ENCODE measurements around the gene DHX16.

DHX16 gene

DNA sequence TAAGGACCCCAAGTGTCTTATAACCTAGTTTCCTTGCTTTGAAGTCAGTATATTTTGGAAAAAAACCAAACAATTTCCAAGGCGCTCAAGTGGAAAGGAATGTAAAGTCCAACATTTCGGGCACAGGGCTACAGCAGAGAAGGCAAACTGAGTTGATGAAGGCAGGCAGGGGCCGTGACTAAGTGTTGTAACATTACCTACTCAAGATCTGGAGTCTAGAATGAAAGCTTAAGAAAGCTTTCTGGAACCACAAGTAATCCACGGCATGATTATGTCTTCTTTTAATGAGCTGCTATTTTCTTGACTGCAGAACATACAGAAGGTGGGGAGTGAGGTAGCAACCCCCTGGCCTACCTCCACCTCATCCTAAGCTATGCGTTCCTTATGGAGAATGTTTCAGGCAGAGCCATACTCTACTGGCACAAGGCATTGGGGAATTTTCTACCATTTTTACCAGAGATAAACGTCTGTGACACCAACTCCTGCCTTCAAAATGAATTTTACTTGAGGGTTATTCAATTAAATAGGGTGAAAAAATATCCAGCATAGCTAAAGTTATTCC, 60.0 kb downstream of the DHX16 start:
- H3K4me1 ChIP-seq (ENCODE audit: low read length) = peaks cover 8% of the 10 kb centered on the region; the same call in 1 of the 2 replicates
- H3K9ac ChIP-seq (ENCODE audit: low read length) = no peak overlapping the region
- TF ChIP-seq, protein P1, sequence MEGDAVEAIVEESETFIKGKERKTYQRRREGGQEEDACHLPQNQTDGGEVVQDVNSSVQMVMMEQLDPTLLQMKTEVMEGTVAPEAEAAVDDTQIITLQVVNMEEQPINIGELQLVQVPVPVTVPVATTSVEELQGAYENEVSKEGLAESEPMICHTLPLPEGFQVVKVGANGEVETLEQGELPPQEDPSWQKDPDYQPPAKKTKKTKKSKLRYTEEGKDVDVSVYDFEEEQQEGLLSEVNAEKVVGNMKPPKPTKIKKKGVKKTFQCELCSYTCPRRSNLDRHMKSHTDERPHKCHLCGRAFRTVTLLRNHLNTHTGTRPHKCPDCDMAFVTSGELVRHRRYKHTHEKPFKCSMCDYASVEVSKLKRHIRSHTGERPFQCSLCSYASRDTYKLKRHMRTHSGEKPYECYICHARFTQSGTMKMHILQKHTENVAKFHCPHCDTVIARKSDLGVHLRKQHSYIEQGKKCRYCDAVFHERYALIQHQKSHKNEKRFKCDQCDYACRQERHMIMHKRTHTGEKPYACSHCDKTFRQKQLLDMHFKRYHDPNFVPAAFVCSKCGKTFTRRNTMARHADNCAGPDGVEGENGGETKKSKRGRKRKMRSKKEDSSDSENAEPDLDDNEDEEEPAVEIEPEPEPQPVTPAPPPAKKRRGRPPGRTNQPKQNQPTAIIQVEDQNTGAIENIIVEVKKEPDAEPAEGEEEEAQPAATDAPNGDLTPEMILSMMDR (IDR thresholded peaks at IDR 0.05; ENCODE audit: low read length) = no peak
- TF ChIP-seq EZH2phosphoT487 (IDR thresholded peaks at IDR 0.05; ENCODE audit: low read length) = no peak
- TF ChIP-seq EZH2 (optimal IDR thresholded peaks at IDR 0.05; ENCODE audit: low read depth, low read length) = no peak
- H2AFZ ChIP-seq (ENCODE audit: low read length) = no peak overlapping the region
- H3K79me2 ChIP-seq (ENCODE audit: low read length) = peaks cover 82% of the 10 kb centered on the region
- H3K4me3 ChIP-seq (ENCODE audit: low read length) = no peak overlapping the region
- H3K36me3 ChIP-seq (replicated peaks; ENCODE audit: insufficient read depth, low read length) = peaks cover 16% of the 10 kb centered on the region; the same call in 1 of the 2 replicates
- no peaks in the 10 kb centered on the region for H3K9me2 ChIP-seq (replicated peaks; ENCODE audit: insufficient read depth, low read length)
- no peaks in the 10 kb centered on the region; the same call in 1 of the 2 replicates for H4K20me1 ChIP-seq (ENCODE audit: insufficient read depth, low read length)
- H3F3A ChIP-seq (ENCODE audit: insufficient read depth, low read length) = peaks cover 37% of the 10 kb centered on the region
- no peaks in the 10 kb centered on the region for H3K9me3 ChIP-seq (replicated peaks; ENCODE audit: insufficient read depth, low read length)
- H3K4me2 ChIP-seq (ENCODE audit: low read depth, low read length) = no peak overlapping the region
- no peaks in the 10 kb centered on the region for H3K27me3 ChIP-seq (replicated peaks; ENCODE audit: insufficient read depth, low read length)
- no peak for DNase-seq
- H3K27ac ChIP-seq (ENCODE audit: low read length) = no peak overlapping the region

DNA sequence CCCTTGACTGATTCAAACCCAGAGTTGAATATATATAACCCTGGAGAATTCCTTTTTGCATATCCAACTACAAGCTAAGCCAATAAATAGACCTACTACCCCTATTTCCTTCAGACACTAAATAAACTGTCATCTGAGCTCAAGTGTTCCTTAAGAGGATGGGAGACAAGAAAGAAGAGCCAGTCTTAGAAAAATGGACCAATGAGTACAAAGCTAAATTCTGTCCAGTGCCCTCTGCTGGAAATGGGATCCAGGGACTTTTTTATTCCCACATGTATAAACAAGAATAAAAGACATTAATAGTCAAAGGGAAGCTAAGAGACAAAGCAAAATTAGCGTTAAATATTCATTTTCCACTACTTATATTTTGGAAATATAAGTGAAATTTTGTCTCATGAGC, 60.6 kb downstream of the DHX16 start:
- no peaks in the 10 kb centered on the region; the same call in 1 of the 2 replicates for H4K20me1 ChIP-seq (ENCODE audit: insufficient read depth, low read length)
- peaks cover 87% of the 10 kb centered on the region for H3K79me2 ChIP-seq (ENCODE audit: low read length)
- no peaks in the 10 kb centered on the region for H3K9me2 ChIP-seq (replicated peaks; ENCODE audit: insufficient read depth, low read length)
- no peaks in the 10 kb centered on the region for H3K9me3 ChIP-seq (replicated peaks; ENCODE audit: insufficient read depth, low read length)
- H3K9ac ChIP-seq (ENCODE audit: low read length) = no peak overlapping the region
- H3K36me3 ChIP-seq (replicated peaks; ENCODE audit: insufficient read depth, low read length) = peaks cover 16% of the 10 kb centered on the region; the same call in 1 of the 2 replicates
- peaks cover 8% of the 10 kb centered on the region; the same call in 1 of the 2 replicates for H3K4me1 ChIP-seq (ENCODE audit: low read length)
- H2AFZ ChIP-seq (ENCODE audit: low read length) = no peak overlapping the region
- DNase-seq = no peak
- peaks cover 37% of the 10 kb centered on the region for H3F3A ChIP-seq (ENCODE audit: insufficient read depth, low read length)
- H3K27ac ChIP-seq (ENCODE audit: low read length) = no peak overlapping the region
- H3K4me3 ChIP-seq (ENCODE audit: low read length) = no peak overlapping the region
- H3K4me2 ChIP-seq (ENCODE audit: low read depth, low read length) = no peak overlapping the region
- TF ChIP-seq, protein P1 (IDR thresholded peaks at IDR 0.05; ENCODE audit: low read length) = peak; percentile 11; the same call in 1 of the 2 replicates
- TF ChIP-seq EZH2phosphoT487 (IDR thresholded peaks at IDR 0.05; ENCODE audit: low read length) (no peak), EZH2 (optimal IDR thresholded peaks at IDR 0.05; ENCODE audit: low read depth, low read length) (no peak)
- H3K27me3 ChIP-seq (replicated peaks; ENCODE audit: insufficient read depth, low read length) = no peaks in the 10 kb centered on the region

DNA sequence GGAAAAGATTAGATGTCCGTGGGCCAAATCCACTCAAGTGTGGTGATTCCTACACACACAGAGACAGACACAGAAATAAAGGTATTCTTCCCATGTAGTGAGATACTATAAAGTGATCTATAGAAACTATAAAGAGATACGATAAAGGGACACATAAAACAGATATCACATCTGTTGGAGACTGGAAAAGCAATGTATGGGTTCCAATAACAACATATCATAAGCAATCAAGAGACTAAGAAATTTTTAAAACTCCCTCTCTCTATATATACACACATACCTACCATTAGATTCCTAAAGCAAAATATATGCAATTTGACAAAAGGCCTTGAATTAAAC, 61.0 kb downstream of the DHX16 start:
- H3K4me2 ChIP-seq (ENCODE audit: low read depth, low read length) = no peak overlapping the region
- no peaks in the 10 kb centered on the region for H3K27me3 ChIP-seq (replicated peaks; ENCODE audit: insufficient read depth, low read length)
- peaks cover 8% of the 10 kb centered on the region; the same call in 1 of the 2 replicates for H3K4me1 ChIP-seq (ENCODE audit: low read length)
- H3K9me3 ChIP-seq (replicated peaks; ENCODE audit: insufficient read depth, low read length) = no peaks in the 10 kb centered on the region
- no peak overlapping the region for H3K9ac ChIP-seq (ENCODE audit: low read length)
- TF ChIP-seq, protein P1 (IDR thresholded peaks at IDR 0.05; ENCODE audit: low read length) = no peak
- TF ChIP-seq EZH2 (optimal IDR thresholded peaks at IDR 0.05; ENCODE audit: low read depth, low read length) (no peak), EZH2phosphoT487 (IDR thresholded peaks at IDR 0.05; ENCODE audit: low read length) (no peak)
- no peak for DNase-seq
- H3K36me3 ChIP-seq (replicated peaks; ENCODE audit: insufficient read depth, low read length) = peaks cover 20% of the 10 kb centered on the region; the same call in 1 of the 2 replicates
- no peaks in the 10 kb centered on the region; the same call in 1 of the 2 replicates for H4K20me1 ChIP-seq (ENCODE audit: insufficient read depth, low read length)
- no peak overlapping the region for H3K4me3 ChIP-seq (ENCODE audit: low read length)
- peaks cover 36% of the 10 kb centered on the region for H3F3A ChIP-seq (ENCODE audit: insufficient read depth, low read length)
- H3K79me2 ChIP-seq (ENCODE audit: low read length) = peaks cover 88% of the 10 kb centered on the region
- no peak overlapping the region for H2AFZ ChIP-seq (ENCODE audit: low read length)
- no peaks in the 10 kb centered on the region for H3K9me2 ChIP-seq (replicated peaks; ENCODE audit: insufficient read depth, low read length)
- no peak overlapping the region for H3K27ac ChIP-seq (ENCODE audit: low read length)
